Measurements from ENCODE around the gene WARS2.

The WARS2 gene

GRCh38 chr1:119052267-119052666 lies 88.2 kb downstream of the WARS2 start:
- H3K9me3 ChIP-seq (ENCODE audit: severe bottlenecking), result no peaks in the 10 kb centered on the region

GRCh38 chr1:119048624-119049404 lies 91.6 kb downstream of the WARS2 start:
- H3K9me3 ChIP-seq (ENCODE audit: severe bottlenecking), result no peaks in the 10 kb centered on the region
- ATAC-seq (ENCODE audit: low read depth), result no peak
- H3K4me3 ChIP-seq (ENCODE audit: severe bottlenecking), result no peak overlapping the region
- DNase-seq (ENCODE audit: low spot score), result no peak
- TF ChIP-seq CTCF (IDR thresholded peaks at IDR 0.05; ENCODE audit: poor library complexity, severe bottlenecking), result no peak
- no peaks in the 10 kb centered on the region for H3K27me3 ChIP-seq (ENCODE audit: insufficient read depth, poor library complexity, severe bottlenecking)
- peaks cover 9% of the 10 kb centered on the region; the same call in 1 of the 2 replicates for H3K36me3 ChIP-seq (ENCODE audit: low read depth)
- peaks cover 5% of the 10 kb centered on the region for H3K4me1 ChIP-seq (ENCODE audit: insufficient read depth, poor library complexity, severe bottlenecking)
- no peak overlapping the region for H3K27ac ChIP-seq (ENCODE audit: poor library complexity, severe bottlenecking)

More at GRCh38 chr1:119052267-119052666, 88.2 kb downstream of the WARS2 start:
- TF ChIP-seq CTCF (IDR thresholded peaks at IDR 0.05; ENCODE audit: poor library complexity, severe bottlenecking), result no peak
- no peak overlapping the region for H3K27ac ChIP-seq (ENCODE audit: poor library complexity, severe bottlenecking)
- no peaks in the 10 kb centered on the region for H3K27me3 ChIP-seq (ENCODE audit: insufficient read depth, poor library complexity, severe bottlenecking)
- H3K4me1 ChIP-seq (ENCODE audit: insufficient read depth, poor library complexity, severe bottlenecking), result no peaks in the 10 kb centered on the region
- no peak overlapping the region for H3K4me3 ChIP-seq (ENCODE audit: severe bottlenecking)
- H3K36me3 ChIP-seq (ENCODE audit: low read depth), result no peaks in the 10 kb centered on the region
- DNase-seq (ENCODE audit: low spot score) (no peak), ATAC-seq (ENCODE audit: low read depth) (no peak)

- peak overlapping the region; percentile 22 for H3K27ac ChIP-seq (ENCODE audit: poor library complexity, severe bottlenecking)
- no peaks in the 10 kb centered on the region for H3K9me3 ChIP-seq (ENCODE audit: severe bottlenecking)
- H3K4me1 ChIP-seq (ENCODE audit: insufficient read depth, poor library complexity, severe bottlenecking), result peaks cover 5% of the 10 kb centered on the region
- no peaks in the 10 kb centered on the region for H3K27me3 ChIP-seq (ENCODE audit: insufficient read depth, poor library complexity, severe bottlenecking)
- TF ChIP-seq CTCF (IDR thresholded peaks at IDR 0.05; ENCODE audit: poor library complexity, severe bottlenecking), result no peak
- no peak overlapping the region for H3K4me3 ChIP-seq (ENCODE audit: severe bottlenecking)
- peaks cover 9% of the 10 kb centered on the region; the same call in 1 of the 2 replicates for H3K36me3 ChIP-seq (ENCODE audit: low read depth)
- DNase-seq (ENCODE audit: low spot score) (no peak), ATAC-seq (ENCODE audit: low read depth) (no peak)
Observed at GRCh38 chr1:119046785-119047438, 93.5 kb downstream of the WARS2 start.

GRCh38 chr1:119046429-119046784 lies 94.0 kb downstream of the WARS2 start:
- no peak; the same call in 2 of the 3 replicates for ATAC-seq (ENCODE audit: low read depth)

More at GRCh38 chr1:119046429-119046784, 94.0 kb downstream of the WARS2 start:
- Histone ChIP-seq H3K4me3 (ENCODE audit: severe bottlenecking) (no peak overlapping the region), H3K36me3 (ENCODE audit: low read depth) (peaks cover 9% of the 10 kb centered on the region; the same call in 1 of the 2 replicates), H3K27ac (ENCODE audit: poor library complexity, severe bottlenecking) (peak overlapping the region; percentile 22), H3K4me1 (ENCODE audit: insufficient read depth, poor library complexity, severe bottlenecking) (peaks cover 5% of the 10 kb centered on the region), H3K27me3 (ENCODE audit: insufficient read depth, poor library complexity, severe bottlenecking) (no peaks in the 10 kb centered on the region), H3K9me3 (ENCODE audit: severe bottlenecking) (no peaks in the 10 kb centered on the region)
- no peak for DNase-seq (ENCODE audit: low spot score)
- TF ChIP-seq CTCF (IDR thresholded peaks at IDR 0.05; ENCODE audit: poor library complexity, severe bottlenecking), result no peak

All from RWPE2 (cell line).